Esophagus muscularis mucosa (tissue), 4 donors: Measurements from ENCODE around the gene RPAP2. TPM values are rescaled to one million over a fixed set of nuclear protein-coding genes. Genes with fewer than 3 reads are reported as not detected.

Experiments used
- DNase-seq: peaks from one replicate; pipeline ENCODE4 v3.0.0-alpha.2; 2017; ENCODE audit errors: extremely low spot score
- H3K27ac ChIP-seq, 4 donors: fragments of 200-600 bp; sonication (generic); replicated peaks in 1 of 4; 1 replicate in 3 of 4; 2 replicates in 1 of 4; pipeline ENCODE4 v1.5.1; 2016 to 2019; ENCODE audit warnings: mild to moderate bottlenecking in 1 of 4
- H3K27me3 ChIP-seq, 4 donors: fragments of 200-600 bp; sonication (generic); one replicate each; pipeline versions ENCODE4 v1.5.1 to v1.6.0; 2016 to 2019
- H3K36me3 ChIP-seq, 4 donors: fragments of 200-600 bp; sonication (generic); one replicate each; pipeline ENCODE4 v1.5.1; 2016 to 2019
- H3K4me1 ChIP-seq, 4 donors: fragments of 200-600 bp; sonication (generic); one replicate each; pipeline ENCODE4 v1.5.1; 2016 to 2019
- H3K4me3 ChIP-seq, 4 donors: fragments of 200-600 bp; sonication (generic); 1 replicate in 2 of 4; 2 replicates in 2 of 4; pipeline ENCODE4 v1.5.1; 2016 to 2019; ENCODE audit warnings: mild to moderate bottlenecking in 4 of 4, moderate library complexity in 1 of 4
- H3K9me3 ChIP-seq, 4 donors: fragments of 200-600 bp; sonication (generic); 1 replicate in 3 of 4; 2 replicates in 1 of 4; pipeline ENCODE4 v1.5.1; 2016 to 2019
- CTCF ChIP-seq, 3 experiments: fragments of 200-600 bp in 2 of 3; fragments of 450-650 bp in 1 of 3; sonication (generic) in 2 of 3; IDR thresholded peaks; one replicate each; pipeline ENCODE4 v1.5.1; 2017 to 2019; ENCODE audit warnings: antibody characterized with exemption in 3 of 3, mild to moderate bottlenecking in 2 of 3, moderate library complexity in 1 of 3
- EP300 ChIP-seq: sonication (generic); formaldehyde crosslinking; IDR thresholded peaks from one replicate; pipeline ENCODE4 v1.6.1; 2017; ENCODE audit warnings: antibody characterized with exemption
- POLR2A ChIP-seq: fragments of 450-650 bp; IDR thresholded peaks from one replicate; pipeline ENCODE4 v1.6.1; 2017; ENCODE audit warnings: antibody characterized with exemption, moderate library complexity, mild to moderate bottlenecking, low read depth
- POLR2AphosphoS5 ChIP-seq, 2 donors: sonication (generic); formaldehyde crosslinking; IDR thresholded peaks; one replicate each; pipeline ENCODE4 v1.6.1; 2017; ENCODE audit warnings: antibody characterized with exemption in 2 of 2
- WGBS: methylation state at CpG from one replicate; pipeline ENCODE4 v1.1.5; 2018; 5-methylcytosine and 5-hydroxymethylcytosine counted together
- intact Hi-C: fragments of 100-400 bp; cut with DNase I; formaldehyde crosslinking; loops from one replicate; pipeline ENCODE4 v1.15.1; 2023
- total RNA-seq, 4 donors: library from RNA; depleted of rRNA; stranded (reverse); fragments of >200 nt; gene quantifications; one replicate each; pipeline versions ENCODE4 v1.1.0 to v1.2.1, GENCODE V29; 2016

The RPAP2 gene
- total RNA-seq, 4 donors from 2014 or later, result 8.9 to 13.3 (median 12.8) TPM

- Histone ChIP-seq H3K36me3 (no peaks in the 10 kb centered on the region), H3K4me3 (peak overlapping the region; percentile 47 to 61 (median 52)), H3K9me3 (no peaks in the 10 kb centered on the region), H3K4me1 (peaks cover 0 to 12% (median 11%) of the 10 kb centered on the region in 4 donors), H3K27ac (peak overlapping the region in 2 of 4 donors; percentile 35 to 41), H3K27me3 (no peaks in the 10 kb centered on the region)
- no peak for DNase-seq
- WGBS, result 42% methylated on average over 5 of the region's 5 CpGs
- no peak for TF ChIP-seq POLR2AphosphoS5 (IDR thresholded peaks at IDR 0.05)
- TF ChIP-seq EP300, result no peak
- no peak for TF ChIP-seq POLR2A
- TF ChIP-seq CTCF (IDR thresholded peaks at IDR 0.05), result no peak
- intact Hi-C loops, result no loop called here
Observed at GRCh38 chr1:92442351-92442750, 143.5 kb downstream of the RPAP2 start.

- no peak for TF ChIP-seq EP300
- no peak for TF ChIP-seq CTCF (IDR thresholded peaks at IDR 0.05)
- no peak for TF ChIP-seq POLR2A
- TF ChIP-seq POLR2AphosphoS5 (IDR thresholded peaks at IDR 0.05), result no peak
- DNase-seq, result peak; percentile 72
- no peak overlapping the region for H3K27ac ChIP-seq
- H3K27me3 ChIP-seq, result no peaks in the 10 kb centered on the region
- no peaks in the 10 kb centered on the region for H3K36me3 ChIP-seq
- WGBS, result 92% methylated on average over 3 of the region's 3 CpGs
- peaks cover 0 to 12% (median 11%) of the 10 kb centered on the region in 4 donors for H3K4me1 ChIP-seq
- intact Hi-C loops, result no loop called here
- H3K9me3 ChIP-seq, result no peaks in the 10 kb centered on the region
- no peak overlapping the region for H3K4me3 ChIP-seq
Observed at GRCh38 chr1:92443893-92444292, 145.0 kb downstream of the RPAP2 start.

GRCh38 chr1:92444351-92444750, 145.5 kb downstream of the RPAP2 start:
- Histone ChIP-seq H3K27ac (no peak overlapping the region), H3K4me1 (peaks cover 0 to 12% (median 11%) of the 10 kb centered on the region in 4 donors), H3K36me3 (no peaks in the 10 kb centered on the region), H3K9me3 (no peaks in the 10 kb centered on the region), H3K27me3 (no peaks in the 10 kb centered on the region), H3K4me3 (no peak overlapping the region)
- no peak for TF ChIP-seq POLR2AphosphoS5 (IDR thresholded peaks at IDR 0.05)
- no peak for TF ChIP-seq POLR2A
- TF ChIP-seq EP300, result no peak
- TF ChIP-seq CTCF (IDR thresholded peaks at IDR 0.05), result no peak
- intact Hi-C loops, result no loop called here
- 61% methylated on average over 1 of the region's 1 CpG for WGBS
- DNase-seq, result peak; percentile 64

- intact Hi-C loops, result no loop called here
- no peaks in the 10 kb centered on the region for H3K36me3 ChIP-seq
- no peaks in the 10 kb centered on the region for H3K27me3 ChIP-seq
- H3K4me1 ChIP-seq, result peaks cover 0 to 12% (median 11%) of the 10 kb centered on the region in 4 donors
- H3K27ac ChIP-seq, result no peak overlapping the region
- 96% methylated on average over 2 of the region's 2 CpGs for WGBS
- no peak overlapping the region for H3K4me3 ChIP-seq
- no peak for TF ChIP-seq POLR2AphosphoS5 (IDR thresholded peaks at IDR 0.05)
- TF ChIP-seq EP300, result no peak
- TF ChIP-seq CTCF (IDR thresholded peaks at IDR 0.05), result no peak
- no peak for TF ChIP-seq POLR2A
- no peaks in the 10 kb centered on the region for H3K9me3 ChIP-seq
- DNase-seq, result no peak
Observed at GRCh38 chr1:92445865-92446264, 147.0 kb downstream of the RPAP2 start.

- Histone ChIP-seq H3K4me1 (peaks cover 0 to 11% (median 10%) of the 10 kb centered on the region in 4 donors), H3K9me3 (no peaks in the 10 kb centered on the region), H3K27ac (no peak overlapping the region), H3K4me3 (no peak overlapping the region), H3K36me3 (no peaks in the 10 kb centered on the region), H3K27me3 (no peaks in the 10 kb centered on the region)
- WGBS, result 72% methylated on average over 2 of the region's 2 CpGs
- TF ChIP-seq POLR2A, result no peak
- no peak for TF ChIP-seq CTCF (IDR thresholded peaks at IDR 0.05)
- TF ChIP-seq POLR2AphosphoS5 (IDR thresholded peaks at IDR 0.05), result no peak
- no peak for TF ChIP-seq EP300
- DNase-seq, result no peak
- intact Hi-C loops, result no loop called here
Observed at GRCh38 chr1:92446546-92446945, 147.7 kb downstream of the RPAP2 start.
